ENCODE data around the gene SUV39H1.

- TF ChIP-seq CTCF (IDR thresholded peaks at IDR 0.05) = no peak
- no peak for TF ChIP-seq POLR2A (IDR thresholded peaks at IDR 0.05)
Measured at GRCh38 chrX:48747415-48748016, 51.0 kb downstream of the SUV39H1 start.
